ENCODE results near the gene KLHL3. TPM values are rescaled to one million over a fixed set of nuclear protein-coding genes. Genes with fewer than 3 reads are reported as not detected.

KLHL3 gene
- total RNA-seq, 1 experiment from 2014 or later, result 15.7 TPM

DNA sequence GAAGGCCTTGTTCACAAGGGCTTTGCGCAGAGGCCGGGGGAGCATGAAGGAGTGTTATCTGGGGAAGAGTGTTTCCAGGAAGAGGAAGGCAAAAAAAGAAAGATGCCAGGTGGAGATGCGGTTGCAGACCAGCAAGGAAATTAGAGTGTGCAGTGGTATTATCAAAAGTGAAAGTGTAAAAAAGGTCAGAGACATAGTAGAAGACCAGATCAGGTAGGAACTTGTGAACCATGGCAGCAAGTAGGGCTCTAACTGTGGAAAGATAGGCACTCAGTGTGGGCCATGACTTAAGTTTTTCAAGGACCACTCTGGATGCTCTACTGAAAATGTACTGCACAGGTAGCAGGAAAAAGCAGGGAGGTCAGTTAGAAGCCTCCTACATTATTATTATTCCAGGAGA lies 146.7 kb downstream of the KLHL3 start:
- H3K4me3 Mint-ChIP-seq, result no peak overlapping the region
- no peak for DNase-seq (ENCODE audit: low spot score)
- H3K27ac Mint-ChIP-seq, result no peak overlapping the region
- H3K36me3 Mint-ChIP-seq, result peaks cover 13% of the 10 kb centered on the region
- no peaks in the 10 kb centered on the region for H3K4me1 Mint-ChIP-seq
- POLR2A ChIA-PET, result no interaction called here
- H3K9me3 Mint-ChIP-seq, result peaks cover 53% of the 10 kb centered on the region
- ATAC-seq, result no peak
- peaks cover 11% of the 10 kb centered on the region for H3K27me3 Mint-ChIP-seq (ENCODE audit: low read depth)
- TF ChIP-seq NFYB (CRISPR knock-in tag; conservative IDR thresholded peaks at IDR 0.05; ENCODE audit: low read depth) (no peak), JUN (CRISPR knock-in tag; IDR thresholded peaks at IDR 0.05) (no peak), KAT7 (CRISPR knock-in tag; IDR thresholded peaks at IDR 0.05; ENCODE audit: borderline replicate concordance) (no peak), ZBTB21 (CRISPR knock-in tag; IDR thresholded peaks at IDR 0.05; ENCODE audit: borderline replicate concordance) (no peak), MYBL2 (CRISPR knock-in tag; IDR thresholded peaks at IDR 0.05) (no peak), ZNF232 (CRISPR knock-in tag; IDR thresholded peaks at IDR 0.05) (no peak), ZNF219 (CRISPR knock-in tag; IDR thresholded peaks at IDR 0.05; ENCODE audit: borderline replicate concordance) (no peak), TEAD4 (CRISPR knock-in tag; IDR thresholded peaks at IDR 0.05) (no peak), TEAD1 (CRISPR knock-in tag; IDR thresholded peaks at IDR 0.05) (no peak), ZNF317 (CRISPR knock-in tag; IDR thresholded peaks at IDR 0.05; ENCODE audit: borderline replicate concordance, low read depth) (no peak)
- TF ChIP-seq, protein P1, sequence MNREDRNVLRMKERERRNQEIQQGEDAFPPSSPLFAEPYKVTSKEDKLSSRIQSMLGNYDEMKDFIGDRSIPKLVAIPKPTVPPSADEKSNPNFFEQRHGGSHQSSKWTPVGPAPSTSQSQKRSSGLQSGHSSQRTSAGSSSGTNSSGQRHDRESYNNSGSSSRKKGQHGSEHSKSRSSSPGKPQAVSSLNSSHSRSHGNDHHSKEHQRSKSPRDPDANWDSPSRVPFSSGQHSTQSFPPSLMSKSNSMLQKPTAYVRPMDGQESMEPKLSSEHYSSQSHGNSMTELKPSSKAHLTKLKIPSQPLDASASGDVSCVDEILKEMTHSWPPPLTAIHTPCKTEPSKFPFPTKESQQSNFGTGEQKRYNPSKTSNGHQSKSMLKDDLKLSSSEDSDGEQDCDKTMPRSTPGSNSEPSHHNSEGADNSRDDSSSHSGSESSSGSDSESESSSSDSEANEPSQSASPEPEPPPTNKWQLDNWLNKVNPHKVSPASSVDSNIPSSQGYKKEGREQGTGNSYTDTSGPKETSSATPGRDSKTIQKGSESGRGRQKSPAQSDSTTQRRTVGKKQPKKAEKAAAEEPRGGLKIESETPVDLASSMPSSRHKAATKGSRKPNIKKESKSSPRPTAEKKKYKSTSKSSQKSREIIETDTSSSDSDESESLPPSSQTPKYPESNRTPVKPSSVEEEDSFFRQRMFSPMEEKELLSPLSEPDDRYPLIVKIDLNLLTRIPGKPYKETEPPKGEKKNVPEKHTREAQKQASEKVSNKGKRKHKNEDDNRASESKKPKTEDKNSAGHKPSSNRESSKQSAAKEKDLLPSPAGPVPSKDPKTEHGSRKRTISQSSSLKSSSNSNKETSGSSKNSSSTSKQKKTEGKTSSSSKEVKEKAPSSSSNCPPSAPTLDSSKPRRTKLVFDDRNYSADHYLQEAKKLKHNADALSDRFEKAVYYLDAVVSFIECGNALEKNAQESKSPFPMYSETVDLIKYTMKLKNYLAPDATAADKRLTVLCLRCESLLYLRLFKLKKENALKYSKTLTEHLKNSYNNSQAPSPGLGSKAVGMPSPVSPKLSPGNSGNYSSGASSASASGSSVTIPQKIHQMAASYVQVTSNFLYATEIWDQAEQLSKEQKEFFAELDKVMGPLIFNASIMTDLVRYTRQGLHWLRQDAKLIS (CRISPR knock-in tag; IDR thresholded peaks at IDR 0.05; ENCODE audit: borderline replicate concordance), result no peak
- TF ChIP-seq, protein P2, sequence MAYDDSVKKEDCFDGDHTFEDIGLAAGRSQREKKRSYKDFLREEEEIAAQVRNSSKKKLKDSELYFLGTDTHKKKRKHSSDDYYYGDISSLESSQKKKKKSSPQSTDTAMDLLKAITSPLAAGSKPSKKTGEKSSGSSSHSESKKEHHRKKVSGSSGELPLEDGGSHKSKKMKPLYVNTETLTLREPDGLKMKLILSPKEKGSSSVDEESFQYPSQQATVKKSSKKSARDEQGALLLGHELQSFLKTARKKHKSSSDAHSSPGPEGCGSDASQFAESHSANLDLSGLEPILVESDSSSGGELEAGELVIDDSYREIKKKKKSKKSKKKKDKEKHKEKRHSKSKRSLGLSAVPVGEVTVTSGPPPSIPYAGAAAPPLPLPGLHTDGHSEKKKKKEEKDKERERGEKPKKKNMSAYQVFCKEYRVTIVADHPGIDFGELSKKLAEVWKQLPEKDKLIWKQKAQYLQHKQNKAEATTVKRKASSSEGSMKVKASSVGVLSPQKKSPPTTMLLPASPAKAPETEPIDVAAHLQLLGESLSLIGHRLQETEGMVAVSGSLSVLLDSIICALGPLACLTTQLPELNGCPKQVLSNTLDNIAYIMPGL (CRISPR knock-in tag; IDR thresholded peaks at IDR 0.05), result no peak
- TF ChIP-seq, protein P3, sequence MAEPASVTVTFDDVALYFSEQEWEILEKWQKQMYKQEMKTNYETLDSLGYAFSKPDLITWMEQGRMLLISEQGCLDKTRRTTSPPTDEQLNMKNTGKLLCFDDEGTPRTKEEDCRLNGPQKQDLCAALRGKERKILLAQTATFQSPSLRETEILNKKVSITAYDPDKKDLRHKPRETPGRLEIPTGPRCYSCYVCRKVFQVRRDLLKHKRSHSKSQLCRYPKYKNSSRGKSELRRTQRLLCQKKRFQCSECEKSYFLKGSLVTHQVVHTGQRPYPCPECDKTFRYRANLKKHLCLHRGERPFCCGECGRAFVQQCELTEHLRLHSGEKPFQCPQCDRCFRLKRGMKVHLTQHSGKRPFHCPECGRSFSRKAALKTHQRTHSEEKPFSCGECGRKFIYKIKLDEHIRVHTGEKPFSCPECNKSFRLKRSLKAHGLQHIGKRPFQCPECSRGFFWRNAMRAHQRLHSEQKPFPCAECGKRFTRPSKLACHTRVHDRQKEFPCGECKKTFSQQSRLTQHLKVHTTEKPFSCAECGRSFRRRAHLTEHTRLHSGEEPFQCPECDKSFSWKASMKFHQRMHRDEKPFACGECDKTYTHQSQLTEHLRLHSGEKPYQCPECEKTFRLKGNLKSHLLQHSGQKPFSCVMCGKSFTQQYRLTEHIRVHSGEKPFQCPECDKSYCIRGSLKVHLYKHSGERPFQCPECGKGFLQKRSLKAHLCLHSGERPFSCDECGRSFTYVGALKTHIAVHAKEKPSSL (CRISPR knock-in tag; conservative IDR thresholded peaks at IDR 0.05), result no peak
- TF ChIP-seq, protein P4, sequence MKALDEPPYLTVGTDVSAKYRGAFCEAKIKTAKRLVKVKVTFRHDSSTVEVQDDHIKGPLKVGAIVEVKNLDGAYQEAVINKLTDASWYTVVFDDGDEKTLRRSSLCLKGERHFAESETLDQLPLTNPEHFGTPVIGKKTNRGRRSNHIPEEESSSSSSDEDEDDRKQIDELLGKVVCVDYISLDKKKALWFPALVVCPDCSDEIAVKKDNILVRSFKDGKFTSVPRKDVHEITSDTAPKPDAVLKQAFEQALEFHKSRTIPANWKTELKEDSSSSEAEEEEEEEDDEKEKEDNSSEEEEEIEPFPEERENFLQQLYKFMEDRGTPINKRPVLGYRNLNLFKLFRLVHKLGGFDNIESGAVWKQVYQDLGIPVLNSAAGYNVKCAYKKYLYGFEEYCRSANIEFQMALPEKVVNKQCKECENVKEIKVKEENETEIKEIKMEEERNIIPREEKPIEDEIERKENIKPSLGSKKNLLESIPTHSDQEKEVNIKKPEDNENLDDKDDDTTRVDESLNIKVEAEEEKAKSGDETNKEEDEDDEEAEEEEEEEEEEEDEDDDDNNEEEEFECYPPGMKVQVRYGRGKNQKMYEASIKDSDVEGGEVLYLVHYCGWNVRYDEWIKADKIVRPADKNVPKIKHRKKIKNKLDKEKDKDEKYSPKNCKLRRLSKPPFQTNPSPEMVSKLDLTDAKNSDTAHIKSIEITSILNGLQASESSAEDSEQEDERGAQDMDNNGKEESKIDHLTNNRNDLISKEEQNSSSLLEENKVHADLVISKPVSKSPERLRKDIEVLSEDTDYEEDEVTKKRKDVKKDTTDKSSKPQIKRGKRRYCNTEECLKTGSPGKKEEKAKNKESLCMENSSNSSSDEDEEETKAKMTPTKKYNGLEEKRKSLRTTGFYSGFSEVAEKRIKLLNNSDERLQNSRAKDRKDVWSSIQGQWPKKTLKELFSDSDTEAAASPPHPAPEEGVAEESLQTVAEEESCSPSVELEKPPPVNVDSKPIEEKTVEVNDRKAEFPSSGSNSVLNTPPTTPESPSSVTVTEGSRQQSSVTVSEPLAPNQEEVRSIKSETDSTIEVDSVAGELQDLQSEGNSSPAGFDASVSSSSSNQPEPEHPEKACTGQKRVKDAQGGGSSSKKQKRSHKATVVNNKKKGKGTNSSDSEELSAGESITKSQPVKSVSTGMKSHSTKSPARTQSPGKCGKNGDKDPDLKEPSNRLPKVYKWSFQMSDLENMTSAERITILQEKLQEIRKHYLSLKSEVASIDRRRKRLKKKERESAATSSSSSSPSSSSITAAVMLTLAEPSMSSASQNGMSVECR (CRISPR knock-in tag; IDR thresholded peaks at IDR 0.05; ENCODE audit: borderline replicate concordance), result no peak
- TF ChIP-seq, protein P5, sequence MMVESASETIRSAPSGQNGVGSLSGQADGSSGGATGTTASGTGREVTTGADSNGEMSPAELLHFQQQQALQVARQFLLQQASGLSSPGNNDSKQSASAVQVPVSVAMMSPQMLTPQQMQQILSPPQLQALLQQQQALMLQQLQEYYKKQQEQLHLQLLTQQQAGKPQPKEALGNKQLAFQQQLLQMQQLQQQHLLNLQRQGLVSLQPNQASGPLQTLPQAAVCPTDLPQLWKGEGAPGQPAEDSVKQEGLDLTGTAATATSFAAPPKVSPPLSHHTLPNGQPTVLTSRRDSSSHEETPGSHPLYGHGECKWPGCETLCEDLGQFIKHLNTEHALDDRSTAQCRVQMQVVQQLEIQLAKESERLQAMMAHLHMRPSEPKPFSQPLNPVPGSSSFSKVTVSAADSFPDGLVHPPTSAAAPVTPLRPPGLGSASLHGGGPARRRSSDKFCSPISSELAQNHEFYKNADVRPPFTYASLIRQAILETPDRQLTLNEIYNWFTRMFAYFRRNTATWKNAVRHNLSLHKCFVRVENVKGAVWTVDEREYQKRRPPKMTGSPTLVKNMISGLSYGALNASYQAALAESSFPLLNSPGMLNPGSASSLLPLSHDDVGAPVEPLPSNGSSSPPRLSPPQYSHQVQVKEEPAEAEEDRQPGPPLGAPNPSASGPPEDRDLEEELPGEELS (CRISPR knock-in tag; IDR thresholded peaks at IDR 0.05), result no peak
- TF ChIP-seq, protein P6, sequence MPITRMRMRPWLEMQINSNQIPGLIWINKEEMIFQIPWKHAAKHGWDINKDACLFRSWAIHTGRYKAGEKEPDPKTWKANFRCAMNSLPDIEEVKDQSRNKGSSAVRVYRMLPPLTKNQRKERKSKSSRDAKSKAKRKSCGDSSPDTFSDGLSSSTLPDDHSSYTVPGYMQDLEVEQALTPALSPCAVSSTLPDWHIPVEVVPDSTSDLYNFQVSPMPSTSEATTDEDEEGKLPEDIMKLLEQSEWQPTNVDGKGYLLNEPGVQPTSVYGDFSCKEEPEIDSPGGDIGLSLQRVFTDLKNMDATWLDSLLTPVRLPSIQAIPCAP (CRISPR knock-in tag; IDR thresholded peaks at IDR 0.05), result no peak
- TF ChIP-seq, protein P7, sequence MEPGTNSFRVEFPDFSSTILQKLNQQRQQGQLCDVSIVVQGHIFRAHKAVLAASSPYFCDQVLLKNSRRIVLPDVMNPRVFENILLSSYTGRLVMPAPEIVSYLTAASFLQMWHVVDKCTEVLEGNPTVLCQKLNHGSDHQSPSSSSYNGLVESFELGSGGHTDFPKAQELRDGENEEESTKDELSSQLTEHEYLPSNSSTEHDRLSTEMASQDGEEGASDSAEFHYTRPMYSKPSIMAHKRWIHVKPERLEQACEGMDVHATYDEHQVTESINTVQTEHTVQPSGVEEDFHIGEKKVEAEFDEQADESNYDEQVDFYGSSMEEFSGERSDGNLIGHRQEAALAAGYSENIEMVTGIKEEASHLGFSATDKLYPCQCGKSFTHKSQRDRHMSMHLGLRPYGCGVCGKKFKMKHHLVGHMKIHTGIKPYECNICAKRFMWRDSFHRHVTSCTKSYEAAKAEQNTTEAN (CRISPR knock-in tag; IDR thresholded peaks at IDR 0.05), result no peak
- TF ChIP-seq, protein P8, sequence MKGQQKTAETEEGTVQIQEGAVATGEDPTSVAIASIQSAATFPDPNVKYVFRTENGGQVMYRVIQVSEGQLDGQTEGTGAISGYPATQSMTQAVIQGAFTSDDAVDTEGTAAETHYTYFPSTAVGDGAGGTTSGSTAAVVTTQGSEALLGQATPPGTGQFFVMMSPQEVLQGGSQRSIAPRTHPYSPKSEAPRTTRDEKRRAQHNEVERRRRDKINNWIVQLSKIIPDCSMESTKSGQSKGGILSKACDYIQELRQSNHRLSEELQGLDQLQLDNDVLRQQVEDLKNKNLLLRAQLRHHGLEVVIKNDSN (CRISPR knock-in tag; IDR thresholded peaks at IDR 0.05), result no peak
- CTCF ChIA-PET, result no interaction called here
